ENCODE results near the gene L3MBTL2.
A peak's percentile ranks its signal among the peaks of the same experiment; 100 is the strongest.

Gene L3MBTL2

DNA sequence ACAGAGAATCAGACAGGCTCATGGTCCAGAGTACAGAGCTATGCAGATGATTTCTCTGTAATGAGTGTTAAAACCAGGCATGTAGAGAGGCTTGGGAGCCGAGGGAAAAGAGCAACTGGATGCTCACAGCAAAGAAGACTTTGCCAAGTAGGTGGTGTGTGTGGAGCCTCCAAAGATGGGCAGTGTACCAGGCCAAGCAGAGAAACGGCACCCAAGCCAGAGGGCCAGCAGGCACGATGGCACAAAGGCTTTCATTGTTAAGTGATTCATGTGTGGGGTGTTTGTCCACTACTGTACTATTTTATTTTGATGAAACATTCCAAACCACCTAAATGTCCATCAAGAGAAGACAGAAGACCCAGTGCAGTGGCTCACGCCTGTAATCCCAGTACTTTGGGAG lies 69.7 kb downstream of the L3MBTL2 start:
- Mint-ChIP-seq H3K4me3 (no peak overlapping the region), H3K36me3 (ENCODE audit: low read depth) (peaks cover 68% of the 10 kb centered on the region), H3K27ac (no peak overlapping the region), H3K9me3 (no peaks in the 10 kb centered on the region), H3K27me3 (ENCODE audit: low read depth, poor library complexity) (no peaks in the 10 kb centered on the region), H3K4me1 (no peaks in the 10 kb centered on the region)
- TF ChIP-seq, protein P1, sequence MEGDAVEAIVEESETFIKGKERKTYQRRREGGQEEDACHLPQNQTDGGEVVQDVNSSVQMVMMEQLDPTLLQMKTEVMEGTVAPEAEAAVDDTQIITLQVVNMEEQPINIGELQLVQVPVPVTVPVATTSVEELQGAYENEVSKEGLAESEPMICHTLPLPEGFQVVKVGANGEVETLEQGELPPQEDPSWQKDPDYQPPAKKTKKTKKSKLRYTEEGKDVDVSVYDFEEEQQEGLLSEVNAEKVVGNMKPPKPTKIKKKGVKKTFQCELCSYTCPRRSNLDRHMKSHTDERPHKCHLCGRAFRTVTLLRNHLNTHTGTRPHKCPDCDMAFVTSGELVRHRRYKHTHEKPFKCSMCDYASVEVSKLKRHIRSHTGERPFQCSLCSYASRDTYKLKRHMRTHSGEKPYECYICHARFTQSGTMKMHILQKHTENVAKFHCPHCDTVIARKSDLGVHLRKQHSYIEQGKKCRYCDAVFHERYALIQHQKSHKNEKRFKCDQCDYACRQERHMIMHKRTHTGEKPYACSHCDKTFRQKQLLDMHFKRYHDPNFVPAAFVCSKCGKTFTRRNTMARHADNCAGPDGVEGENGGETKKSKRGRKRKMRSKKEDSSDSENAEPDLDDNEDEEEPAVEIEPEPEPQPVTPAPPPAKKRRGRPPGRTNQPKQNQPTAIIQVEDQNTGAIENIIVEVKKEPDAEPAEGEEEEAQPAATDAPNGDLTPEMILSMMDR (IDR thresholded peaks at IDR 0.05): no peak
- no peak for DNase-seq

DNA sequence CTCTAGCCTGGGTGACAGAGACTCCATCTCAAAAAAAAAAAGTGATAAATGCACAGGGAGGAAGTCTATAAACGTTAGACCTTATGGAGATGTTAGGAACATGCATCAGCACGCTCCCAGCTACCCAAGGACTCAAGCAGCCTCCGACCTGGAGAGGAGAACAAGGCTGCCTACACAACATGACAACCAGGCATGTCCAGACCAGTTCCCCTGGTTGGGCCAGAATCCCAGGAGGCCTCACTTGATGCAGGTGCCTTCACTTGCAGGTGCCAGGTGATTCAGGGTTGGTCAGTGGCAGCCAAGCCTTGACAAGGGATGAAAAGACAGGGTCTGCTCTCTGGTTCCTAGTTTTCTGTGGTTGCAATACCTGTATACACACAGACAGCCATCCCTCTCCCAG lies 75.0 kb downstream of the L3MBTL2 start:
- peaks cover 56% of the 10 kb centered on the region for H3K36me3 Mint-ChIP-seq (ENCODE audit: low read depth)

GRCh38 chr22:41280854-41281253 lies 75.7 kb downstream of the L3MBTL2 start:
- no peak overlapping the region for H3K4me3 Mint-ChIP-seq
- H3K36me3 Mint-ChIP-seq (ENCODE audit: low read depth): peaks cover 52% of the 10 kb centered on the region
- H3K9me3 Mint-ChIP-seq: no peaks in the 10 kb centered on the region
- H3K27ac Mint-ChIP-seq: peak overlapping the region; percentile 88
- no peaks in the 10 kb centered on the region for H3K27me3 Mint-ChIP-seq (ENCODE audit: low read depth, poor library complexity)
- peaks cover 22% of the 10 kb centered on the region for H3K4me1 Mint-ChIP-seq
- TF ChIP-seq, protein P1 (IDR thresholded peaks at IDR 0.05): no peak
- DNase-seq: no peak

More for the DNA sequence above, 75.0 kb downstream of the L3MBTL2 start:
- Mint-ChIP-seq H3K4me3 (no peak overlapping the region), H3K27ac (no peak overlapping the region), H3K27me3 (ENCODE audit: low read depth, poor library complexity) (no peaks in the 10 kb centered on the region), H3K4me1 (peaks cover 19% of the 10 kb centered on the region), H3K9me3 (no peaks in the 10 kb centered on the region)
- TF ChIP-seq, protein P1 (IDR thresholded peaks at IDR 0.05): no peak
- no peak for DNase-seq

Data from nephron progenitor cell (in vitro differentiated cells).